Left colon (tissue), 2 donors: ENCODE data around the gene BTBD3. TPM values are rescaled to one million over a fixed set of nuclear protein-coding genes. Genes with fewer than 3 reads are reported as not detected.
A peak's percentile ranks its signal among the peaks of the same experiment; 100 is the strongest.

ENCODE experiments used
- ATAC-seq: fragments of 200-7000 bp; cut with Tn5 transposase; one replicate; pipeline ENCODE4 v1.9.1; 2020; ENCODE audit warnings: mild to moderate bottlenecking, moderate library complexity
- DNase-seq, 2 donors: peaks; one replicate each; pipeline ENCODE4 v3.0.0-alpha.2; 2020
- intact Hi-C, 2 donors: fragments of 100-400 bp; cut with DNase I in 1 of 2; cut with micrococcal nuclease in 1 of 2; formaldehyde crosslinking; loops; one replicate each; pipeline versions ENCODE4 v1.11.2 to v1.14.0; 2022; cut with DNase I, micrococcal nuclease
- total RNA-seq, 2 donors: library from RNA; stranded (reverse); fragmentation: NEBNext Ultra II Directional; extraction: Animal tissue kit (Norgen Biotek cat#: 25700); gene quantifications; one replicate each; pipeline ENCODE4 v1.2.1, GENCODE V29; 2021
- donor health status: DM: no; HTN: no; CAD: no.
- donor health status: DM: yes; HTN: yes; CAD: no.

Gene BTBD3
- total RNA-seq, 2 donors from 2014 or later, result 43.7 to 62.1 TPM

DNA sequence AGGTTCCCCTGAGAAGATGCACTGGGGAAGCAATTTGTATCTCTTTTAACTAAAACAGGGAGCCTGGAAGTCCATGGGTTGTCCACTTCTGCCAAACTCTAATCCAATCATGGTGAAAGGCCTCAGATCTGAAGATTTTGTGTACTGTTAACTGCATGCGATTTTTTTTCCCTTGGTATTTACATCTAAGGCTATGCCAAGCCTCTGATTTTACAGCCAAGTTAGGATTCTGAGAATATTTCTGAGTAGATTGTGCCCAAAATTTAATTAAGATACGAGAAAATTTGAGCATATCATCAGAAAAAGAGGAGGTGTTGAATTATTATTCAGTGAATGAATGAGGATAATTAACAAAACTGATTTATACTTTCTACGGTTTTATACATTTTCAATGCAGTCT, 34.0 kb downstream of the BTBD3 start:
- intact Hi-C loops, result no loop called here
- no peak for ATAC-seq
- DNase-seq, result no peak

DNA sequence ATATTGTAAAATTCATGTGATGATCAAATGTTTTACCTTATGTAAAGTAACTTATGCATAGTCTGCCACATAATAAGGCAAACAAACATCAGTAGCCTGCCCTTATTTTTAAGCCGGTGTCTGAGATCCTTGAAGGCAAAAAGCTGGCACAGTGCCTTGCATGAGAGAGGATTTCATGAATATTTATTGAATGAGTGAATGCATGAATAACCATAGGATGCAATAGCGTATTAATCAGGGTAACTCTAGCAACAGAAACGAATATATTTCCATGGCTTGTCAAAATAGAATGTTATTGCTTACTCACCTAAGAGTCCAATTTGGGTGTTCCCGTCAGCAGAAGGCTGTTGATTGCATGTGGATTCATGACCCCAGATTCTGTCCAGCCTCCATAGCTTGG, 34.9 kb downstream of the BTBD3 start:
- intact Hi-C loops, result no loop called here
- DNase-seq (no peak), ATAC-seq (no peak)

DNA sequence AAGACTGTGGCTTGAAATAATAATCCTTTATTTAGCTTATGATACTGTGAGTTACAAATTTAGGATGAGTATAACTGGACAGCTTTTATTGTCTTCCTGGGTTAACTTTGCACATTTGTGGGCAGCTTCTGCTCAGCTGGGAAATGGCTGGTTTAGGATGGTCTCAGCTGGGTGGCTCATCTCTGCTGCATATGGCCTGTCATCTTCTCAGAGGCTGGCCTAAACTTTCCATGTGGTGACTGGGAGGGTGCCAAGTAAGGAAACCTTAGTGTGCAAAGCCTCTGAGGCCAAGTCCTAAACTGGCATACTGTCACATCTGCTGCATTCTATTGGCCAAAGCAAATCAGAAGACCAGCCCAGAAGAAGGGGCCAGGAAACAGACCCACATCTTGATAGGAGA, 40.2 kb downstream of the BTBD3 start:
- DNase-seq, result no peak
- no peak for ATAC-seq
- intact Hi-C loops, result no loop called here

DNA sequence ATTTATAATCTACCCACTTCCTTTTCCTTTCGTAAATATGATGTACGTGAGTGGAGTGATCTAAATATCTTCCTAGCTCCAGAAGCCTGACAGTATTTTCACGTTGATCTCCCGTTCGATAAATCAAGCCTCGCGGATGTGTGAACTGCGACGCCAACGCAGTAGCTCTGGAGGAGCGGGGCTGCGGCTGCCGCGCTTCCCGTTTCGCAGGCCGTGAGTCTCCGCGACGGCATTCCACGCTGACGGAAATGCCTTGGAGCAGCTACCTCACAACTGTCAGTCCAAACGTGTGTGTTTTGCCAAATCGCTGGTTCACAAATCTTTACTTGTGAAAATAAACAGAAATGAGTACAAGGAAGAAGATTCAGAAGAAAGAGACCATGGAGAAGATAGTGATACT, 41.2 kb downstream of the BTBD3 start:
- DNase-seq (no peak), ATAC-seq (no peak)
- intact Hi-C loops, result no loop called here

DNA sequence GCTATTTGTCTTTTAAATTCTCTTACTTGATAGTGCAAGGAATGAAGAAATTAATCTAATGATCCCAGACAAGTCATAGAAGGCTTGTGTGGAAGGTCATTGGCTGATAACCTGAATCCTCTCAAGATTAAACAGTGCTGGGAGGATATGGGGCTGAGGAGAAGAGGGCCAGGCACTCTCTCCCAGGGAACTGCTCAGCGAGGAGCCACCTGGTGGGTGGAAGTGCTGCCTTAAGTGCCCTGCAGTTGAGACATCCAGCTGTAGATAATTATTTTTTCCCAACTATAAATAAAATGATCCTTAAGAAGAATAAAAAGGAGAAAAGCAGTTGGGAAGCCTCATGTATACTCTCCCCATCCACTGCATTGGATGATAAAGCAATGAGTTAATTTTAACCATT, 47.9 kb downstream of the BTBD3 start:
- intact Hi-C loops, result no loop called here
- no peak for DNase-seq
- ATAC-seq, result no peak

DNA sequence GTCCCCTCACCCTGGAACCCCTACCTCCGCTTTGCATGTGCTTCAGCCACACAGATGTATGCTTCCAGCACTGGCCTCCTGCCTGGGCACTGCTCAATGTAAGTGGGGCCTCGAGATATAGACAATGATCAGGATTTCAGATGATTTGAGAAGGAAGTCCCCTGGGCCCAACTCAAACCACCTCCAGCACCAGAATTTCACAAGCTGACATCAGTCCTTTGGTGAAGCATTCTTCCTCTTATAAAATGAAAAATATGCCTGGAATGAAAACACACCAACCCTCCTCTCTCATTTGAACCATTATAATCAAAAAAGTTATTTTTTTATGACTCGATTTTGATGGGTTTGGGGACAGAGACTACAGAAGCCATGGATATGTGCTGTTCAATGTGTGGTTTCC, 48.5 kb downstream of the BTBD3 start:
- DNase-seq (no peak), ATAC-seq (no peak)
- intact Hi-C loops, result no loop called here

DNA sequence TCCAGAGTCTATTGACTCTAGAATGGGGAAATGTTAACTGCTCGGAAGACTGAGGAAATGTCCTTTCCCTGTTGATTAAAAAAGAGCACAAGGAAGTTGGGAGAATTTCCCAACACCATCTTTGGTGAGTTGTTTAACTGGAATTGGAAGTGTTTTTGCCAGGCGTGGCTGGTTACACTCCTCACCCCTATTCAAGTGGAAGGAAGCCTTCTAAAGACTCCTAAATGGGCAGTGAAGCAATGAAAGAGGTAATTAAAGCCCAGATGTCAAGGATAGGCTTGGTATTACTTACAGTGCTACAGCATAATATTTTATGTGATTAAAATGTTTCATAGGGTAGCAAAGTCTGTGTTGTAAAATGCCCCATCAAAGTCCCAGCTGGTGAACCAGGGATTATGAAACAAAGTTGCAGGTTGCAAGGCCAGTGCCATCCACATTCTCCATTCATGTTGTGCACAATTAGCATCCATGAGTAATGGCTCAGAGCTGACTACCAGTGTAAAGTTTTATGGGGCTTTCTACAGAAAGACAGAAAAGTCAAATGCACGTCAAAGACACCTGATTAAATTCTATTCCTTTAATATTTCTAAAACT, 52.6 kb downstream of the BTBD3 start:
- DNase-seq (no peak), ATAC-seq (peak; percentile 83)
- intact Hi-C loops, result no loop called here

DNA sequence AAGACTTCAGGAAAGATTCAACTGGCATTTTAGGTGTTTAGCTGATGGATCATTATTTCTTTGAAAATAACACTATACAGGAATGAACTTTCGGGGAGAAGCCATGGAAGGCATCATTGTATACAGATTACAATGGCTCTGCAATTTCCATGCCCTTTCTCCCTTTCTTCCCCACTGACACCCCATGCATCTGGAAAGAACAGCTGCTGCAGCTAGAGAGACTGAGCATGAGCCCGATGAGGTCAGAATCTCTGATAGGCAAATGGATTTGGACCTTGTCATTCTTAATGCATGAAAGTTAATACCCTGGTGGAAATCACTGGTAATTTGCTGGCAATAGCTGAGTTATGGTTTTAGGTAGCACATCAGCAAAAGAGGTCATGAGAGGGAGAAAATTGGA, 54.8 kb downstream of the BTBD3 start:
- ATAC-seq (no peak), DNase-seq (no peak)
- intact Hi-C loops, result no loop called here
